ENCODE measurements around the gene KRTAP5-9. TPM values are rescaled to one million over a fixed set of nuclear protein-coding genes. Genes with fewer than 3 reads are reported as not detected.

Gene KRTAP5-9
- total RNA-seq, 4 donors from 2014 or later: not detected

- no peaks in the 10 kb centered on the region for H3K4me1 ChIP-seq
- intact Hi-C loops (cut with DNase I; ENCODE audit: low total_unique reads): no loop called here
Measured at GRCh38 chr11:71548716-71549151, 514 bp downstream of the KRTAP5-9 start.

GRCh38 chr11:71551711-71552110 is 3.5 kb downstream of the KRTAP5-9 start:
- H3K4me1 ChIP-seq: no peaks in the 10 kb centered on the region
- no peak for DNase-seq
- H3K4me3 ChIP-seq: no peak overlapping the region
- H3K36me3 ChIP-seq: no peaks in the 10 kb centered on the region
- H3K27ac ChIP-seq: no peak overlapping the region
- no peaks in the 10 kb centered on the region for H3K9me3 ChIP-seq
- intact Hi-C loops (cut with DNase I; ENCODE audit: low total_unique reads): no loop called here
- H3K27me3 ChIP-seq: no peaks in the 10 kb centered on the region
- no peak for TF ChIP-seq CTCF (IDR thresholded peaks at IDR 0.05)
- no peak for TF ChIP-seq POLR2A (IDR thresholded peaks at IDR 0.05)

More at GRCh38 chr11:71548716-71549151, 514 bp downstream of the KRTAP5-9 start:
- H3K4me3 ChIP-seq: no peak overlapping the region
- no peaks in the 10 kb centered on the region for H3K27me3 ChIP-seq
- TF ChIP-seq CTCF (IDR thresholded peaks at IDR 0.05): no peak
- TF ChIP-seq POLR2A (IDR thresholded peaks at IDR 0.05): no peak
- H3K9me3 ChIP-seq: no peaks in the 10 kb centered on the region
- H3K27ac ChIP-seq: no peak overlapping the region
- H3K36me3 ChIP-seq: no peaks in the 10 kb centered on the region
- DNase-seq: no peak

GRCh38 chr11:71554996-71555395 is 6.8 kb downstream of the KRTAP5-9 start:
- intact Hi-C loops (cut with DNase I; ENCODE audit: low total_unique reads): no loop called here
- H3K4me3 ChIP-seq: no peak overlapping the region
- no peak for TF ChIP-seq CTCF (IDR thresholded peaks at IDR 0.05)
- TF ChIP-seq POLR2A (IDR thresholded peaks at IDR 0.05): no peak
- H3K9me3 ChIP-seq: no peaks in the 10 kb centered on the region
- H3K27me3 ChIP-seq: no peaks in the 10 kb centered on the region
- no peaks in the 10 kb centered on the region for H3K4me1 ChIP-seq
- DNase-seq: no peak
- no peaks in the 10 kb centered on the region for H3K36me3 ChIP-seq
- no peak overlapping the region for H3K27ac ChIP-seq

- H3K27me3 ChIP-seq: no peaks in the 10 kb centered on the region
- DNase-seq: no peak
- TF ChIP-seq POLR2A (IDR thresholded peaks at IDR 0.05): no peak
- TF ChIP-seq CTCF (IDR thresholded peaks at IDR 0.05): no peak
- H3K4me3 ChIP-seq: no peak overlapping the region
- H3K4me1 ChIP-seq: no peaks in the 10 kb centered on the region
- no peaks in the 10 kb centered on the region for H3K36me3 ChIP-seq
- intact Hi-C loops (cut with DNase I; ENCODE audit: low total_unique reads): no loop called here
- no peaks in the 10 kb centered on the region for H3K9me3 ChIP-seq
- H3K27ac ChIP-seq: no peak overlapping the region
Measured at GRCh38 chr11:71555508-71555907, 7.3 kb downstream of the KRTAP5-9 start.

GRCh38 chr11:71556018-71556417 is 7.8 kb downstream of the KRTAP5-9 start:
- no peaks in the 10 kb centered on the region for H3K36me3 ChIP-seq
- H3K9me3 ChIP-seq: no peaks in the 10 kb centered on the region
- H3K27me3 ChIP-seq: no peaks in the 10 kb centered on the region
- DNase-seq: no peak
- no peak for TF ChIP-seq CTCF (IDR thresholded peaks at IDR 0.05)
- TF ChIP-seq POLR2A (IDR thresholded peaks at IDR 0.05): no peak
- no peaks in the 10 kb centered on the region for H3K4me1 ChIP-seq
- no peak overlapping the region for H3K4me3 ChIP-seq
- intact Hi-C loops (cut with DNase I; ENCODE audit: low total_unique reads): no loop called here
- no peak overlapping the region for H3K27ac ChIP-seq
